ENCODE measurements around the gene ZNF57. TPM values are rescaled to one million over a fixed set of nuclear protein-coding genes. Genes with fewer than 3 reads are reported as not detected.

Gene ZNF57
- total RNA-seq, 1 donor from 2014 or later, result 3.1 TPM

Other genes with a start within 250 kb of the ZNF57 start
- gene GNG7, start 198.2 kb upstream of the ZNF57 start, total RNA-seq, result 0.16 TPM in 2 replicates
- 0.28 and 0.39 TPM in 2 replicates for gene DIRAS1, start 179.6 kb upstream of the ZNF57 start, total RNA-seq
- gene SLC39A3, start 160.9 kb upstream of the ZNF57 start, total RNA-seq, result 39.1 and 39.4 TPM in 2 replicates
- gene SGTA, start 117.7 kb upstream of the ZNF57 start, total RNA-seq, result 64.3 and 67.3 TPM in 2 replicates
- gene THOP1, start 115.4 kb upstream of the ZNF57 start, total RNA-seq, result 178 TPM in 2 replicates
- gene ZNF554, start 81.1 kb upstream of the ZNF57 start, total RNA-seq, result 2.3 and 2.4 TPM in 2 replicates
- gene ZNF555, start 59.5 kb upstream of the ZNF57 start, total RNA-seq, result 0.66 and 1.3 TPM in 2 replicates
- not detected in 2 replicates for gene ZNF556, start 33.6 kb upstream of the ZNF57 start, total RNA-seq
- gene ZNF77, start 44.0 kb downstream of the ZNF57 start, total RNA-seq, result 3.5 and 4.0 TPM in 2 replicates
- gene TLE6, start 76.6 kb downstream of the ZNF57 start, total RNA-seq, result 1.4 and 1.5 TPM in 2 replicates
- gene TLE2, start 128.4 kb downstream of the ZNF57 start, total RNA-seq, result 2.2 and 2.4 TPM in 2 replicates
- gene TLE5, start 161.6 kb downstream of the ZNF57 start, total RNA-seq, result 428 and 432 TPM in 2 replicates
- gene GNA11, start 193.4 kb downstream of the ZNF57 start, total RNA-seq, result 5.6 and 7.1 TPM in 2 replicates
- 174 and 176 TPM in 2 replicates for gene GNA15, start 235.1 kb downstream of the ZNF57 start, total RNA-seq